ENCODE results near the gene SLC25A25. TPM values are rescaled to one million over a fixed set of nuclear protein-coding genes. Genes with fewer than 3 reads are reported as not detected.
A peak's percentile ranks its signal among the peaks of the same experiment; 100 is the strongest.
"Not testable (repeated sequence)": the region's sequence is repeated elsewhere in the genome, so short reads cannot be mapped to it uniquely, and the experiment has no call there.

The SLC25A25 gene
- total RNA-seq, 1 donor from 2014 or later: 89.5 TPM

- DNase-seq (ENCODE audit: low spot score): no peak
Observed at GRCh38 chr9:128108269-128109049, 40.4 kb downstream of the SLC25A25 start.

- DNase-seq (ENCODE audit: low spot score): no peak
Observed at GRCh38 chr9:128109050-128109709, 41.1 kb downstream of the SLC25A25 start.

- not testable (repeated sequence) for DNase-seq (ENCODE audit: low spot score)
Observed at GRCh38 chr9:128111726-128112125, 43.7 kb downstream of the SLC25A25 start.

- DNase-seq (ENCODE audit: low spot score): no peak
Observed at GRCh38 chr9:128113526-128114325, 45.7 kb downstream of the SLC25A25 start.

GRCh38 chr9:128114326-128115186, 46.5 kb downstream of the SLC25A25 start:
- no peak for DNase-seq (ENCODE audit: low spot score)

GRCh38 chr9:128115187-128116103, 47.4 kb downstream of the SLC25A25 start:
- no peak for DNase-seq (ENCODE audit: low spot score)

- no peak for DNase-seq (ENCODE audit: low spot score)
Observed at GRCh38 chr9:128116104-128117083, 48.4 kb downstream of the SLC25A25 start.

- peak; percentile 98 for DNase-seq (ENCODE audit: low spot score)
Observed at GRCh38 chr9:128117613-128118471, 49.8 kb downstream of the SLC25A25 start.

GRCh38 chr9:128118472-128118857, 50.4 kb downstream of the SLC25A25 start:
- no peak for DNase-seq (ENCODE audit: low spot score)

- no peak for DNase-seq (ENCODE audit: low spot score)
Observed at GRCh38 chr9:128118971-128119665, 51.1 kb downstream of the SLC25A25 start.

GRCh38 chr9:128120061-128120740, 52.2 kb downstream of the SLC25A25 start:
- no peak for DNase-seq (ENCODE audit: low spot score)

- no peak for DNase-seq (ENCODE audit: low spot score)
Observed at GRCh38 chr9:128120741-128121465, 52.9 kb downstream of the SLC25A25 start.

- DNase-seq (ENCODE audit: low spot score): no peak
Observed at GRCh38 chr9:128121466-128121810, 53.4 kb downstream of the SLC25A25 start.

GRCh38 chr9:128121924-128122808, 54.1 kb downstream of the SLC25A25 start:
- no peak for DNase-seq (ENCODE audit: low spot score)

GRCh38 chr9:128122809-128123175, 54.8 kb downstream of the SLC25A25 start:
- DNase-seq (ENCODE audit: low spot score): no peak

Measured in mesenteric fat pad (tissue), 1 donor.